Measurements from ENCODE around the gene EIF5AL1.
"Not testable (repeated sequence)": the region's sequence is repeated elsewhere in the genome, so short reads cannot be mapped to it uniquely, and the experiment has no call there.

EIF5AL1 gene

GRCh38 chr10:79488336-79488735, 24.0 kb upstream of the EIF5AL1 start:
- DNase-seq: no peak

DNA sequence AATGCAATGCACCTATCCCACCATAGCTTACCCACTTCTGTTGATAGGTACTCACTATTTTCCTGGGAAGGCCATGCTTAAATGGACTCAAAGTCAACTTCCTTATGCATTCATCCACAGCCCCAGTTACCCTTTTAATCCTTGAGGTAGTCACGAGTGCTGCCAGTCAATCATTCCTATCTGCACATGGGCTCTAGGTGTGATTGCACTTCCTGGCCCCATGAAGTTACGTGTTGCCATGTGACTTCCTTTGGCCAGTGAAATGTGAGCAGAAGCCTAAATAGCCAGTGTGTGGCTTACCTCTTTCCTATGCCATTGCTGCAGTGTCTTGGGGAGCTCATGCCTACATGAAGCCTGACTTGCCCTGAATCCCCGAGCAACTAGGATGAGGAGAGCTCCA, 23.5 kb upstream of the EIF5AL1 start:
- no peak for DNase-seq

DNA sequence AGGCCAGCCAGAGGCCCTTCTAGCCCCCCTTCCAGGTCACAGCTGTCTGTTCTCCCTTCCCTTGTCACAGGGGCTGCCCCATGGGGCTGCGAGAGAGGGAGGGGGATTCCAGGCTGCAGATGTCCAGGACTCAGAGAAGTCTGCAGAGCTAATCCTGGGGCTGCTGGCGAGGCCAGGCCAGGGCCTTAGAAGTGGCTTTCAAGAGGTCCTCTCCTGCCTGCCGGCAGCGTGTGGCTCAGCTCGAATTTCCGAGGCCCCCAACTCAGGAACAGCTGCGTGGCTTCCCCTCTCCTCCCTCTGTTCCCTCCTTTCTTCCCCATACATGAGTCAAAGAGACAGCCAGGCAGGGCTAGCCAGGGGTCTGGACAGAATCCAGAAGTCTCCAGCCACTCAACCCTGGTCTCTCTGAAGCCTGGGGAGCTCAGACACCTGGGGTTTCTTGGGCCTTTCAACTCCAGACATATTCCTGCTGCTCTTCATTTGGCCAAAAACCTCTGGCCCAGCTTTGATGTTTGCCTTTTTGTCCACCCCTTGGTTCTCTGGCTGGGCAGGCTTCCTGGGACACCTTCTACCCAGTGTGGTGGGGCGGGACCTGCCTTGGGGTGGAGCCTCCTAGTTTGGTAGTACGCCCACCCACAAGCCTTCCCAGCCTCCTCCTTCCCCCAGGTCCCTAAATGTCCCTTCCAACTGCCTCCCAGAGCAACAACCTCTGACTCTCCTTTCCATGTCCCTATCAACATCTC, 21.8 kb upstream of the EIF5AL1 start:
- no peak for DNase-seq

DNA sequence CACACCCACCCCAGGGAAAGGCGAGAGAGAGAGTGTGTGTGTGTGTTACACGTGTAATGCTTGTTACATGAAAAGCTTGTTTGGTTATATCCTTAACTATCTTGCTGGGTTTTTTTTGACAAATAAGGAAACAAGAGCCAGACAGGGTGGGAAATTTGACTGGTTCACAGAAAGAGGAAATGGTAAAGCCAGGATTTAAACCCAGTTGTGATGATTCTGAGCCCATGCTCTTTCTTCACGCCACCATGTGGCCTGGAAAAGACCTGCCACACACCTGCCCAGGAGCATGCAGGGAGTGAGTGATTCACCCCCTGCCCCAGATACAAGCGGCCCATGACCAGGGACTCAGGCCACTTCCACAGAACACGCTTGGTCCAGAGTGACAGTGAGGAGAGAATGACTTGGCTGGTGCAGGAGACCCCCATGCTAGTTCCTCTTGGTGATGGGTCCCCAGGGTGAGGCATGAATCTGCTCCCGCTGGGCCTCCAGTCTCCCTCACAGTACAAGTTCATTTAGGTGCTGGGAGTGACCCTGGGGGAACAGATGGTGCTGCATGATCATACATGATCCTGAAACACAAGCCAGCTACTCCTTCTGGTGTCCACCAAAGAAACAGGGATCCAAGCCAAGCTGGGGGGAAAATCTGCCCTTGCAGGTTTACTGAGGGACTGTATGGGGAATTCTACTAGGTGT, 21.0 kb upstream of the EIF5AL1 start:
- no peak for DNase-seq

GRCh38 chr10:79492256-79492655, 20.1 kb upstream of the EIF5AL1 start:
- no peak for DNase-seq

DNA sequence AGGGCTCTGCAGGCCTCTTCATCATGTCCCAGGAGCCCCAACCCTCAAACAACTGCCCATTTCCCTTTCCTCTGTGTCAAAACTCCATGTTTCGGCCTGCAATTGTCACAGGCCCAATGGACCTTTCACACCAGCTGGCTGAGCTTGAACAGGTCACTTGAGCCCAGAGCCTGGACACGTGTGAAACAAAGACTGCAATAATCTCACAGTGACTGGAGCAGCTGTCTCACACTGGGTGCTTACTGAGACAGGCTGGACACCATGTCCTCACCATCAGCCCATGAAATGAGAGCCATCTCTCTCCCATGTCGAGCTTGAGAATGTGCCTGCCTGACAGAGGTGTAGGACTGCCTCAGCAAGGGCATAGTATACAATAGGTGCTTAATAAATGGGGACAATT, 19.5 kb upstream of the EIF5AL1 start:
- no peak for DNase-seq

DNA sequence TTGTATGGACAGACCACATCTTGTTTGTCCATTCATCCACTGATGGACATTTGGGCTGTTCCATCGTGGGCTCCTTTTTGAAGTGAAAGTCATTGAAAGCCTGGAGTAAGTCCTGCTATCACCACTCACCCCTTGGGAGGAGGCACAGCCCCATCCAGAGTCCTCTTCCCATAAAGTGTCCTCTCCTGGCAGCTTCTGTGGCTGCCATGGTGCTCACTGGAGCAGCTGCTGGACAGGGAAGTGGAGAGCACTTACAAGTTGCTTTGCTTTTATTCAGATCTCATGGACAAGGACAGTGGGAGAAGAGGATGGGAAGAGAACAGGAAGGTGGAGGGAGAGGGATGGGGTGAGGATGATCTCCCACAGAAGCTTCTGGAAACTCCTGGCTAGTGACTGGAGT, 18.5 kb upstream of the EIF5AL1 start:
- no peak for DNase-seq

DNA sequence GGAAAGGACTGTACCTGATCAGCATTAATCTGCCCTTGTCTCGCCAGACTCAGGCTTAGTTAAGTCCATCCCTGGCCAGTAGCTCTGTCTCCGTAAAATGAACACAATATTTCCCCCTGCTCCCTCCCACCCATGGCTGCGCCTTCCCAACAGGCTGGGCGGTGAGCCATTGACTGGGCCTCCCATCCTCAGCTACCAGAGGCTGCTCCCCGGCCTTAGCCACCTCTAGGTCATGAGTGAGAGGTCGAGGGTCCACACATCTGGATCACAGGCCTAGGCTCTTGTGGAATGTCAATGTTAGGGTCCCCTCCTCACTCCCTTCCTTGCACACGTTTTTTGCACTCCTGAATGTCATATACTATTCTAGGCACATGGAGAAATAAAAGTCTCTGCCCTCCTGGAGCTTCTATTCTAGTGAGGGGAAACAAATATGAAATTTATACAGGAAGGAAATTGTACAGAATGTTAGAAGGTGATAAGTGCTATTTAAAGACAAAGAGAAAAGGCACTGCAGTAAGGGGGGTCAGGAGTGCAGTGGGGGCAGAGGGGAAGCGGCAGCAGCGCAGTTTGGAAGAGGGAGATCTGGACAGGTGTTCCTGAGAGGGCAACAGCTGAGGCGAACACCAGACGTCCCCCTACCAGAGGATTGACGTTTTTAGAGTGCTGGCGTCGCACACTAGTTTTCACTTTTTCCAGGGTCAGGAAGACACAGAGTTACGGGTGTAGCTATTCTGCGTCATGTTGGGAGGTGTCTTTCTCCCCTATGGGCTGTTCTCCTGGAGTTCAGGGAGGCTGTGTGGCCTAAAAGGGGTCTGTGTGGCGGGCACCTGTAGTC, 17.2 kb upstream of the EIF5AL1 start:
- no peak for DNase-seq

GRCh38 chr10:79495791-79496190, 16.5 kb upstream of the EIF5AL1 start:
- DNase-seq: no peak

- DNase-seq: no peak
These were observed 15.4 kb upstream of the EIF5AL1 start for GRCh38 chr10:79496896-79497295.

DNA sequence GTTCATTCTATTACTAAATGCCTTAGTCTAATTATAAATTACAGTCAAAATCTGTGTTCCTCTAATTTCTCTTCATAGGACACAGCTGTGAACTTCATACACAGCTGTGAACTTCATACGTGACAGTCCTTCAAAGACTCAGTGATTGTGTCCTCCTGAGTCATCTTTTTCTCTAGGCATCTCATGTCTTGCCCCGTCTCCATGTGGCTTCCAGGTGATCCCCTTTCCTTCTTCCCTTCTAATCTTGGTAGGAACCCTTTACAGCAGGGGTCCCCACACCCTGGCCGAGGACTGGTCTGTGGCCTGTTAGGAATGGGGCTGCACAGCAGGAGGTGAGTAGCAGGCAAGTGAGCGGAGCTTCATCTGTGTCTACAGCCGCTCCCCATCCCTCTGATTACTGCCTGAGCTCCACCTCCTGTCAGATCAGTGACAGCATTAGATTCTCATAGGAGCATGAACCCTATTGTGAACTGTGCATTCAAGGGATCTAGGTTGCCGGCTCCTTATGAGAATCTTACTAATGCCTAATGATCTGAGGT, 14.0 kb upstream of the EIF5AL1 start:
- no peak for DNase-seq

GRCh38 chr10:79502561-79503309, 9.6 kb upstream of the EIF5AL1 start:
- no peak for DNase-seq

GRCh38 chr10:79503787-79504186, 8.5 kb upstream of the EIF5AL1 start:
- not testable (repeated sequence) for DNase-seq

- DNase-seq: not testable (repeated sequence)
These were observed 7.8 kb upstream of the EIF5AL1 start for GRCh38 chr10:79504483-79504882.

- DNase-seq: not testable (repeated sequence)
These were observed 7.0 kb upstream of the EIF5AL1 start for GRCh38 chr10:79505328-79505727.

DNA sequence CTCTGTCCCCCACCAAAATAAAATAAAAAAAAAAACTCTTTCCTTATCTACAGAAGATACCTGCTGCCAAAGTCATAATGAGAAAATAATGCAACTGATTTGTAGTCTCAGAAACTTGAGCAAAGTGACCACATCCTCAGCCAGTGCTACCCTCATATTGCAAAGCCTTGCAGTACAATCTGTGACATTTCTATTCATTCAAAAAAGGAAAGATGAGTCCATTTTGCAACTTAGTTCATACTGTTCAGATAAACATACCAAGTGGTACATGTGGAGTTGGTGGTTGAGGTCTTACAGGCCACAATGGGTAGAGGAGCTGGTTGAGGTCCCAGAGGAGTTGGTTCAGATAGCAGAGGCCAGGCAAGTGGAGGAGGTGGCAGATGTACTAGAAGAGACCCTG, 6.5 kb upstream of the EIF5AL1 start:
- DNase-seq: no peak

DNA sequence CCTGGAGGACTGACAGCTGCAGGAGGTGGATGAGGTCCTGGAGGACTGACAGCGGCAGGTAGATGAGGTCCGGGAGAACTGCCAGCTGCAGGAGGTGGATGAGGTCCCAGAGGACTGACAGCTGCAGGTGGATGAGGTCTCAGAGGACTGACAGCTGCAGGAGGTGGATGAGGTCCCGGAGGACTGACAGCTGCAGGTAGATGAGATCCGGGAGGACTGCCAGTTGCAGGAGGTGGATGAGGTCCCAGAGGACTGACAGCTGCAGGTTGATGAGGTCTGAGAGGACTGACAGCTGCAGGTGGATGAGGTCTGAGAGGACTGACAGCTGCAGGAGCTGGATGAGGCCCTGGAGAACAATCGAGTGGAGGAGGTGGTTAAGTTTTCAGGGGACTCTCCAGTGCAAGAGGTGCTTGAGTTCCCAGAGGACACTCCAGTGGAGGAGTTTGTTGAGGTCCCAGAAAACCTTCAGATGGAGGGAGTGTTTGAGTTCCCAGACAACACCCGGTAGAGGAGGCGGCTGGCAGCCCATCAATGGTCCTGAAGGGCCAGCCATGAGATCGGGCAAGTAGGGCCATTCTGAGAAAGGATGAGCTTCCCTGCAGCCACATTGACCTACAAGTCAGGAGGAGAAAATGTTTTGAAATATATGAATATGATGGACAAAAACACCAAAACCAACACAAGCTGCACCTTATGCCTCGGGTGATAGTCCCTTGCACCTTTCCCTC, 4.7 kb upstream of the EIF5AL1 start:
- no peak for DNase-seq

GRCh38 chr10:79508245-79508644, 4.1 kb upstream of the EIF5AL1 start:
- DNase-seq: not testable (repeated sequence)

GRCh38 chr10:79509306-79509933, 2.9 kb upstream of the EIF5AL1 start:
- DNase-seq: not testable (repeated sequence)

- DNase-seq: not testable (repeated sequence)
These were observed 2.3 kb upstream of the EIF5AL1 start for GRCh38 chr10:79509934-79510508.

All from stimulated activated naive CD4-positive, alpha-beta T cell treated with Interleukin-2 at 50 U/mL for 16 hours (primary cell).